ENCODE results near the gene C10orf67.
A peak's percentile ranks its signal among the peaks of the same experiment; 100 is the strongest.
"Not testable (repeated sequence)": the region's sequence is repeated elsewhere in the genome, so short reads cannot be mapped to it uniquely, and the experiment has no call there.

C10orf67 gene

DNA sequence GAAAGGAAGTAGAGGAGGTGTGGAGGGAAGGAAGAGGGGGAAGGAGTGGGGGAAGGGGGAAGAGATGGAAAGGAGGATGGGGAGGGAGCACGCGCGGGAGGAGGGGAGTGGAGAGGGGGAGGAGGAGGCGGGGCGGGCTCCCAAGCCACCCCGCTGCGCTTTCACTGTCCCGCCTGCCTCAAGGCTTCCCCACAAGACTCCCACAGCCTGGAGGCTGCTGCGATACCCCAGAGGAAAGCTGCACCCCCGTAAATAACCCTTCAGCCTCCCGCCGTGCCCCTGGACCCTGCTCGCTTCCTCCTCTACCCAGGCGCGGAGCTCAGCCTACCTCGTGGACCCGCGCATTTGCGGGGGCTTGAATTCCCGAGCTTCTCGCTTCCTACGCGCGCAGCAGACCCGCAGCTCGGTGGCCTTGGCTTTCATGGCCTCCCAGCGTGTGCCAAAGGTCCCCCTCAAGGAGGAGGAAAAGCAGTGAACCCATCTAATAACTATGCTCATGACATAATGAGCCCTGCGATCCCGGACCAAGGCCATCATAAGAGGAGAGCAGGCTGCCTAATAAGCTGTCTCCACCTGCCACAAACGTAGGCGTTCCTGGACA lies at the start of gene C10orf67:
TSS of gene C10orf67 (minus strand) at position 557 of the 601 bp plus-strand sequence. CDS start at position 534, 23 bp downstream.
- peak; percentile 84 for DNase-seq

DNA sequence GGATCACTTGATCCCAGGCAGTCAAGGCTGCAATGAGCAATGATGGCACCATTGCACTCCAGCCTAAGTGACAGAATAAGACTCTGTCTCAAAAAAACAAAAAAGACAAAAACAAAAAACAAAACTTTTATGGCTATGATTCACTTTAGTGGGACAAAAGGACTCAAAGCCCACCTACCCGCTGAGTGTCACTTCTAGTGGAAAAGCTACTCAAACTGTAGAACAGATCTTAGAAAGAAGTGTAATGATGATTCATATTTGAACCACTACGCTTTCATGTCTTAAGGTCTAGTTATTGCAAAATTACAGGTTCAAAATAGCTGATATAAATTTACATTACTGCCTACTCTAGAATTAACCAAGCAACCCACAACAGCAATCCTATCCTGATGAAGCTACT lies 47.2 kb upstream of the C10orf67 start:
- DNase-seq, result no peak

DNA sequence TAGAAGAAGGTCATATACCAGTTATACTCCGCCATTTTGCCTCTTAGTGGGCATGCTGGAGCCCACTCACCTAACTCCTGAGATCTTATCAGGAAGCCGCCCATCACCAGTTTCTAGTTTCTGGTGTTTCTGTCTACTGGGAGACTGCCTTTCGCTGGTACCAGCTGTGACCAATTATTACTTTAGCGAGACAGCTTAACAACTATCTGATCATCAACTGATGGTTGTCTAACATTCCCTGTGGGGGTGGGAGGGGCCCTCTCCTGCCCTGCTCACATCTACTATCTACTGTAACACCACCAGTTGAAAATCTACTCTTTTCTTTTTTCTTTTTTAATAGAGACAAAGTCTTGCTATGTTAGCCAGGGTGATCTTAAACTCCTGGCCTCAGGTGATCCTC lies 46.2 kb upstream of the C10orf67 start:
- DNase-seq, result no peak

DNA sequence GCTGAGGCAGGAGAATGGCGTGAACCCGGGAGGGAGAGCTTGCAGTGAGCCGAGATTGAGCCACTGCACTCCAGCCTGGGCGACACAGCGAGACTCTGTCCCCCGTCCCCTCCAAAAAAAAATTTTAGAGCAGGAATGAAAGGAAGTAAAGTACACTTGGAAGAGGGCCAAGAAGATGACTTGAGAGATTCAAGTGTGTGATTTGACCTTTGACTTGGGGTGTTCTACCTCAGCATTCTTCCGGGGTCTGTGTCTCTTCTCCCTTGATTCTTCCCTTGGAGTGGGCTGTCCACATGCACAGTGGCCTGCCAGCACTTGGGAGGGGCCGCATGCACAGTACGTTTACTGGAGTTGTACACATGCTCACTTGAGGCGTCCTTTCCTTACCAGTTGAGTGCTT lies 45.8 kb upstream of the C10orf67 start:
- not testable (repeated sequence) for DNase-seq

DNA sequence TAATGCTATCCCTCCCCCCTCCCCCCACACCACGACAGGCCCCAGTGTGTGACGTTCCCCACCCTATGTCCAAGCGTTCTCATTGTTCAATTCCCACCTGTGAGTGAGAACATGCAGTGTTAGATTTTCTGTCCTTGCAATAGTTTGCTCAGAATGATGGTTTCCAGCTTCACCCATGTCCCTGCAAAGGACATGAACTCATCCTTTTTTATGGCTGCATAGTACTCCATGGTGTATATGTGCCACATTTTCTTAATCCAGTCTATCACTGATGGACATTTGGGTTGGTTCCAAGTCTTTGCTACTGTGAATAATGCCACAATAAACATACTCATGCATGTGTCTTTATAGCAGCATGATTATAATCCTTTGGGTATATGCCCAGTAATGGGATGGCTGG lies 42.9 kb upstream of the C10orf67 start:
- DNase-seq, result not testable (repeated sequence)

DNA sequence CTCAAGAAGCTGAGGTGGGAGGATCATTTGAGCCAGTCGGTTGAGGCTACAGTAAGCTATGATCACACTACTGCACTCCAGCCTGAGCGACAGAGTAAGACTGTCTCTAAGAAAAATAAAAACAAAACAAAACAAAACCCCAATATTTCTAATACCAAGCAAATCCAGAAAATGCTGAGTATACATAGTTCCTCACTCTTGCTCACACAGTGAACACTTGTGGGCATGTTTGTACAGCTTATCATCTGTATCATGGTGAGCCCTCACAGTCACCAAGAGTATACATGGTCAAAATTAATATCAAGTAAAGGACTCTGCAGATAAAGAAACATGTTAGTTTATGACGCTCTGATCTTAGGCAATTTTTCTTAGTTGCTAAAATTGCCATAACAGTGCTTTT lies 41.5 kb upstream of the C10orf67 start:
- no peak for DNase-seq

DNA sequence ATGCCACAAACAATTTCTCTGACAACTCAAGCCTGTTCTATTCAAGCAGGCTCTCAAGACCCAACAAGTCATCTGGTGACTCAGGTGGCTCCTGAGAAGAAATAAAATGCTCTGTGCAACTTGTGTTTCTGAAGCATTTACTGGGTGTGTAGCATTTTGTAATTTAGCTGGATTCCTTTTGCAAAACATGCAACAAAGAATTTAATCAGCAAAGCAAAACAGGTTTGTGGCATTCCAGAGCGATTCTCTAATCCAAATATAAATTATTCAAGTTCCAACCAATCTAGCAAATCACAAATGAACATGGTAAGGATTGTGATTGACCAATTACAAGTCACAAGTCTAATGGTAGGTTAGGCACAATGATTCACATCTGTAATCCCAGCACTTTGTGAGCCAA lies 39.8 kb upstream of the C10orf67 start:
- DNase-seq, result no peak

DNA sequence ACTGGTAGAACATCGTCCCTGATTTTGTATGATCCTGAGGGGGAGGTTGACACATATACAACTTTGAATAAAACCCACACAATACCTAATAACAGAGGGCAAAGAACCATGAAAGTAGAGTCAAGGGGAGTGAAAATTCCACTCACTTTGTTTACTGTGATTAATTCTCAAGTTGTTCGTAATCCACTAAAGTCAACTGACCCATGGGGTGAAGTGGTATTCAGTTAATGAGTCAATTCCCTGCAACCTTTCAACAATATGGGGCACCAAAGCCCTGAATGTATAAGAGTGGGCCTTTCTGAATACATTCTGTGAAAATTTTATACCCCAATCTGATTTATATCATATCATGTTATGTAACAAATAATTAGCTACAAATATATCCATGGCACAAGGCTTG lies 39.0 kb upstream of the C10orf67 start:
- DNase-seq, result no peak

DNA sequence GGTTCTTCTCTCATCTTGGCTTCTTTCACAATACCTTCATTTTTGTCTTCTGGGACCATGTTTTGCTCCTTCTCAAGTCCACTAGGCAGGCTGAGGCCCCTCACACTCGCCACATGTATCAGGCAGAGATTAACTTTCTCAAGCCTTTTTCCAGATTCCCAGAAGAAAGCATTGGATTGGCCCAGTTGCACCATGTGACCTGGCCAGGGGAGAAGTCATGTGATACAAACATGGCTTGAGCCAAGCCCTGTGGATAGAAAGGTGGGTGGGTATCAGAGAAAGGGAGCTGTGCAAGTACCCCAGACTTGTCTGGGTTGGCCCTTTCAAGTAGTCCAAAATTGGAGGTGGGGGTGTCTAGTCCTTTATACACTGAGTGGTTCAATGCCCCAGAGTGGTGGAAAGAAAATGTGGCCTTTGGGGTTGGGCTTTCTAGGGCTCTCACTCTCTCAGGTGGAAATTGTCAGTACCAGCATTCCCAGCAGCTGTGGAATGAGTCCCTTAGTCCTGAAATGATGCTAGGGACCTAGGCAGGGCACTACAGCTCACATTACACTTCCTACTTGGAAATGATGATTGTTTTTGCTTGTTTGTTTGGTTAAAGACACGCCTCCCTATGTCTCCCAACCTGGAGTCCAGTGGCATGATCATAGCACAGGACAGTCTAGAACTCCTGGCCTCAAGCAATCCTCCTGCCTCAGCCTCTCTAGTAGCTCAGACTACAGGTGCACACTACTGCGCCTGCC lies 36.9 kb upstream of the C10orf67 start:
- DNase-seq, result no peak

DNA sequence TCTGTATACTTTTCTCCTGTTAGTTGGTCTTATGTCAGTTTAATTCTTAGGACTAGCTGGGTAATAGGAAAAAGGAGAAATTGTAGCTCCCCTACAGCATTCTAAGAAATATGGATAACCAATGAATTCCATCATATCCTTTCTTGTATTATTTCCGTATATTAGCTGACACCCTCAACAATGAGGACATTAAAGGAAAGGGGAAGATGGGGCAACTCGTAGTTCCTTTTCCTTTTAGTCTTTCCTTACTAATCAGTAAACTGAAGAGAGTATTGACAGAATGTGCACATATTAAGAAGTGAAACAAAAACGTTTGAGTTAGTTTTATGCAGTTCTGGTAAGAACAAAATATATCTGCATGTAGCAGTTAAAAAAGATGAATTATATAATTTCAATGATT lies 35.1 kb upstream of the C10orf67 start:
- no peak for DNase-seq

DNA sequence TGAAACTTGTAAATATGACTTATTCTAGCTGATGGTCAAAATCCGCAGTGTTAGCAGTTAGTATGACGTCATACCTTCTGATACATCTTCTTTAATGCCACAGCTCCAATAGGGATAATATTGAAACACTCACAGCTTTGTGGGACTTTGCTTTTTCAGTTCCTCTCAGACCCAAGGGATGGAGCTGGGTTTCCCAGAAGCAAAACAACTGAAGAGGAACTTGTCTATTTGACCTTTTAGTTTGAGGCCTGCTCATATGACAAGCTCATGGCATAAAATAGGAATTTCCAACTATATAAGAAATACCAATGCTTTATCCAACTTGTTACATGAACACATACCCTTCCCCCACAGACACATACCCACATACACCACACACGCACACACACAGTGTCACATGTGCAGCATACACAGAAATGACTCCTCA lies 31.6 kb upstream of the C10orf67 start:
- DNase-seq, result no peak

DNA sequence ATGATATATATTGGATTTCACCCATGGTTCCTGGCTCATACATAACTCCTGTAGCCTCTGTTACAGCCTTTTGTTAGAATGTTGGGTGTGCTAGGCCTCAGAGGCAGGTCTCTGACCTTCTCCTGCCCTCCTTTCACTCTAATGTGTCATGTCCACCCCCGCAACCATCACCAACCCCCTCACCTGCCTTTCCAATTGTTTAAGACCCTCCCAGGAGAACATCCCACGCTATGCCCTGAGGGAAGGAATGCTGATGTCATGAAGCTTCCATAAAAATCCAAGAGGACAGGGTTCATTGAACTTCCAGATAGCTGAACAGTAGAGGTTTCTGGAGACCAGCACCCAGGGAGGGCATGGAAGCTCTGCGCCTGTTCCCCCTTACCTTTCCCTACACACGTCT lies 30.8 kb upstream of the C10orf67 start:
- DNase-seq, result no peak

DNA sequence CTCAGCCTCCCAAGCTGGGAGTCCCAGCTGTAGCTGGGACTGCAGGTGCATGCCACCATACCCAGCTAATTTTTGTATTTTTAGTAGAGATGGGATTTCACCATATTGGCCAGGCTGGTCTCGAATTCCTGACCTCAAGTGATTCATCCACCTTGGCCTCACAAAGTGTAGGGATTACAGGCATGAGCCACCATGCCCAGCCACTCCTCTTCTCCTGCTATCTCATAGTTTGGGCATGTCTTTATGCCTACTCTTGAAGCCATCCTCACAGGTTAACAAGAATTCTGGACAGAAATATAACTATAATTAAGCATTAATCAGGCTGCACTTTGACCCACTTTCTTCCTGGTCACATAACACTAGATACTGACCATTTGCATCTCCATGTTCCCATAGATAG lies 28.6 kb upstream of the C10orf67 start:
- no peak for DNase-seq

DNA sequence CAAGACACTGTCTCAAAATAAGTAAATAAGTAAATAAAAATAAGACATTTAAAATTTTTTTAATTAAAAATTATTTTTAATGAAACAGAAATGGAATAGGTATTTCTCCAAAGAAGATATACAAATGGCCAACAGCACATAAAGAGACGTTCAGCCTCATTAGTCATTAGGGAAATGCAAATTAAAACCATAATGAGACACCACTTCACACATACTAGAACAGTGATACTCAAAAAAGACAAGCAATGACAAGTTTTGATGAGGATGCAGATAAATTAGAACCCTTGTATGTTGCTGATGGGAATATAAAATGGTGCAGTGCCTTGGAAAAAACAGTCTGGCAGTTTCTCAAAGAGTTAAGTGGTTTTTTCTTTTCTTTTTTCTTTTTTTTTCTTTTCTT lies 26.5 kb upstream of the C10orf67 start:
- no peak for DNase-seq

DNA sequence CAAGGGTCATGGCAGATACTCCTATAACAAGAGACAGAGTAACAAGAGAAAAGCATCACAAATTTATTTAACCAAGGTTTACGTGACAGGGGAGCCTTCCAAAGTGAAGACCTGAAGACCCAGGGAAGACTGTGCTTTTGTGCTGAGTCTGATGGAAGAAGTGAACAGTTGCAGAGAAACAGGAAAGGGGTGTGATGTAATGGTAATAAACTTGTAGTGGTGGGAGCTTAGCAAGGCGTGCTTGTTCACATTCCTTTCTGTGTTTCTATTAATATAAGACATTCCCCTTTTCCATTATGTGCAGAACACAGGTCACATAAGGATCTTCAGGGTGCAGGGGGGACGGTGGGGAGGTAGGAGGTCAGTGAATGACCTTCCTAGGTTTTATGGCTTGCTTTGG lies 25.5 kb upstream of the C10orf67 start:
- DNase-seq, result no peak

DNA sequence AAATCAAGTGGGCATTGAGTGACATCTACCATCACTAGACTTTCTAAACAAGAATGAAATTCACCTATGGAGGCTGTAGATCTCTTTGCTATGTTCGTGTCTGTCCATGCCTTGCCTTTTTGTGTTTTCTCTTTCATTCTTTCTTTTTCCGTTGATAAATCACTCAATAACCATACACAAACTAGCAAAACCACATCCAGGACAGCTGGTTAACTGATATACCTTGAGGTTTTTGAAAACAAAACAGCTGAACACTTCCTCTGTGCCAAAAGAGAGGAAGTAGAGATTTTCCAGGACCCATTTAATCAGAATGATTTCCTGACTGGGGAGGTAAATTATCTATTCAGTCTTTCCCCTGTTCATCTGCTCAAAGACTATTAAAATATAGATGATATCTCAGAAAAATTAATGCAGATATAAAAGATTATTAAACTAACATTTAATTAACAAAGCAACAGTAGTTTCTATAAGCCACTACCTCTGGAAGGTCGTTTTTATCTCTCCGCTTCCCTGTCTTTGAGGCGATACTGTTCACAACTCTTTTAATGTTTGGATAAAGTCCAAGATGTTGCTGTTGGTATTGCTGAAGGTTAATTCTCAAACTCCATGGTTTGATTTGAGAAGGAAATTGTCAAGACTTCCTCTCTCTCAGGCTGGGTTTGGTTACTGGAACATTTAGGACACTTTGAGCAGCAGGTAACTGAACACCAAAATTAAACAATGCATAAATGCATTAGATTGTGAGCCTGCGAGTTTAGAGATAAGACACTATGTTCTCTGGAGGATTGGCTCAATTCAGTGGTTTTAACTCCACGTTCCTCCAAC lies 24.4 kb upstream of the C10orf67 start:
- no peak for DNase-seq

DNA sequence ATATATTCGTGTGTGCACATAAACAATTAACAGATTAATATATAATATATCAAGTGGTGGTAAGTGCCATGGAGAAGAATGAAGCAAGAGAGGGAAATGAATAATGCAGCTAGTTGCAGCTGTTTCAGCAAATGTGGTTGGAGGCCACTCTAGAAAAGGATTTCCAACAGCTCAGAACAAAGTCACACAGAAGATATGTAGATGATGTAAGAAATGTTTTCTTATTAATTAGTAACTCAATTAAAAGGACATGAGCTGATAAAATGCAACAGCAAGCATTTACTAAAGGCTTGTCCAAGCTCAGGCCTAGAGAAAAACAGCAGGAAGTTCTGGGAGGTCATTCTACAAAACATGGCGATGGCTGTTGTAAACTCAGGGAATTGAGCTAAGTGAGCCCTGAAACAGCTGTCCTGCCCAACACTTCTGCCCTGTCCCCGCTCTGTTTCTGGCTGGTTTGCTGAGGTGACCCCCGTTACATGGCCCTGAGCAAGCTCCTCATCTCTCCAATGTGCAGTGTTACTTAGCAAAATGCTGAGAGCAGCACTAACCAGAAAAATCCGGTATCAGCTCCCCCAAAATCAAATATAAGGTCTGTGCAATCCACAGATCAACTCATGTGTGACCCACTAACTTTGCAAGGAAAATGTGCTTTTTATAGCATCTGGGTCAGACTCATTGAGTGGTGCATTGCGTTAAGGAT lies 23.4 kb upstream of the C10orf67 start:
- DNase-seq, result no peak

DNA sequence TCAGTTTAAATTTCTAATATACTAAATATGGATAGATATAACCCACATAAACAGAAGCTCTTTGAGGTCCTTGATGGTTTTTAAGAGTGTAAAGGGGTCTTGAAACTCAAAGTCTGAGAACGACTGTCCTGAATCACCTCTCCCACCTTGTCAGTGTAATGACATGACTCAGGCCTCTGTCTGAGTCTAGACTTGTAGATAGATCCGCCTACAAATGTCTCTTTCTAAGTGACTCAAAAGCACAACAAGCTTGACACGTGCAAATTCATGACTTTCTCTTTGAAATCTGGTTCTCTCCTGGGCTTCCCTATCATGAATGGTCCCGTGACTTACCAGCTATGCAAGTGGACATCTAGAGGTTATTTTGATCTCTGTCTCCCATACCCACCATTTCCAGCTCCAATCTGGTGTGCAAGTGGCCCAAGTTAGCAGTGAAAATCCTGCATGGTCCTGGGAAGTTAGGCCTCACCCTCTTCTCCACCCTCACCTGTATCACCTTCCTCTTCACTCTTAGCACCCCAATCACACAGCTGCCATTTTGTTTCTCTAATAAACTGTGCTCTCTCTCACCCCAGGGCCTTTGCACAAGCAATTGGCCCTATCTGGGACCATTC lies 20.9 kb upstream of the C10orf67 start:
- DNase-seq, result peak; percentile 23

DNA sequence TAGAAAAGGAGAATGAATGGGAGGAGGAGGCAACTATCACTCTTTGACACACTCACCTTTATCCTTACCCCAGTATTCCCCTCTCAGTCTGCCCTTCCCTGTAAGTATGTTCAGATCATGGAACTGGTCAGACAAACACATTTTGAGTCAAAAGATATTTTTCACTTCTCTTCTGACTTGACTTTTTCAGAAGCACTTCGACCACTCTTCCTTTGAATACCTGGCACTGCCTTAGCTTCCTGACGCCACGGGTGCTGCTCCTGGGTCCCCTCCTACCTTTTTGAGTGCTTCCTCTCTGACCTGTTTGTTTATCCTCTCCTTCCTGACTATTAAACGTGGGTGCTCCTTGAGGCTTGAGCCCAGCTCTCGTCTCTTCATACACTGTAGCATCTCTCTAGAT lies 19.8 kb upstream of the C10orf67 start:
- DNase-seq, result peak; percentile 53

DNA sequence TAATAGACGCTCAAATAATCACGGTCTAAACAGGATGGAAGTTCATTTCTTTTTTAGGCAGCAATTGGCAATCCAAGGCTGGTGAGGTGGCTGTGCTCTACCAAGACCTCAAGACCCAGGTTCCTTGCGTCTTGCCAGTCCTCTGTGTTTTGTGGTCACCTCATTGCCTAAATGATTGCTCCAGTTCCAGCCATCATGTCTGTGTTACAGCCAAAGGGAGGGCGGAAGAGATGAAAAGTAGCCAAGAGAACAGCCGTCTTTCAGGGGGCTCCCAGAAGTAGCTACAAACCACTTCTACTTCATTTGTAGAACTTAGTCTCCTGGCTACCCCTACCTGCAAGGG lies 19.2 kb upstream of the C10orf67 start:
- DNase-seq, result no peak

DNA sequence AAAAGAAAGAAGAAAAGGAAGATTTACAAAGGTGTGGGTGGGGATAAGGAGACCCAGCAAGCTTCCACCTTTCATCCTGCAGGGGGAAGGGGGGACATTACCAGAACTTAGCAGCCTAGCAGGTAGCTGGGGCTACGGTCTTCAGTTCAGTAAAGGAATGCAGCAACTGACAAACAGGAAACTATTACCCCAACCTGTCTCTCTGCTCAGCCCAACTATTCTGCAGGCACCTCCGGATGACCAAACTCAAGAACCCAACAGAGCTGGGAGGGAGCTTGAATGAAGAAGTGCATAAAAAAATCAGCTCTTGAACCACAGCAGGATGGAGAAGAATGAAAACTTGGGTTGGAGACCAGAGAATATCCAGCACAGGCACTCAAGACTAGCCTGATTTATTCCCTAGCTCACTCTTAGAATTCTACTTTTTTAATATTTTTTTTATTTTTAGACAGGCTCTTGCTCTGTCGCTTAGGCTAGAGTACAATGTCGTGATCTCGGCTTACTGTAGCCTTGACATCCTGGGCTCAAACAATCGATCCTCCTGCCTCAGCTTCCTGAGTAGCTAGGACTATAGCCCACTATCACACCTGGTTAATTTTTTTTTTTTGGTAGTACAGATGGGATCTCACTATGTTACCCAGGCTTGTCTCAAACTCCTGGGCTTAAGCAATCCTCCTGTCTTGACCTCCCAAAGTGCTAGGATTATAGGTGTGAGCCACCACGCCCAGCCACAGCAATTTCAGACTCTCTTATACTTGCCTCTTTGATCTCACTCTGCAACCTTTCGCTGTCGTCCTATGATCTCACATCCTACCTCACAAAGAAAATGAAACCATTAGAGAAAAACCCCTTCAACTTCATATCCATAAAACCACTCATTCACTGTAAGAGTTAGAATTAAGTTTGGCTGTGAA lies 18.5 kb upstream of the C10orf67 start:
- DNase-seq, result no peak
